WTC11 (cell line): ENCODE data around the gene MREG.

Experiments
- CREB1 ChIP-seq: sonication (generic); formaldehyde crosslinking; IDR thresholded peaks from 2 replicates; pipeline ENCODE4 v1.8.0; 2023; ENCODE audit warnings: mild to moderate bottlenecking, missing genetic modification reagents
- CTCF ChIP-seq: fragments of 200-600 bp; IDR thresholded peaks from 2 replicates; pipeline ENCODE4 v1.8.0; 2022; ENCODE audit warnings: antibody characterized with exemption
- ESRRA ChIP-seq: sonication (generic); formaldehyde crosslinking; IDR thresholded peaks from 2 replicates; pipeline ENCODE4 v1.8.1; 2022; ENCODE audit warnings: mild to moderate bottlenecking, missing genetic modification reagents, borderline replicate concordance
- ETV6 ChIP-seq: sonication (generic); formaldehyde crosslinking; IDR thresholded peaks from 2 replicates; pipeline ENCODE4 v1.8.1; 2022; ENCODE audit warnings: mild to moderate bottlenecking, missing genetic modification reagents
- NFYB ChIP-seq: sonication (generic); formaldehyde crosslinking; conservative IDR thresholded peaks from 2 replicates; pipeline ENCODE4 v1.8.0; 2022; ENCODE audit warnings: low read depth, missing genetic modification reagents
- PRRX2 ChIP-seq: fragments of 250-450 bp; sonication (Bioruptor Pico); IDR thresholded peaks from 2 replicates; pipeline ENCODE4 v1.8.0; 2021; ENCODE audit warnings: mild to moderate bottlenecking
- SMAD3 ChIP-seq: sonication (generic); formaldehyde crosslinking; IDR thresholded peaks from 2 replicates; pipeline ENCODE4 v1.8.0; 2022; ENCODE audit warnings: missing genetic modification reagents, mild to moderate bottlenecking, borderline replicate concordance
- SMAD4 ChIP-seq: sonication (generic); formaldehyde crosslinking; IDR thresholded peaks from 2 replicates; pipeline ENCODE4 v1.8.0; 2022; ENCODE audit warnings: mild to moderate bottlenecking, missing genetic modification reagents
- ZNF138 ChIP-seq: sonication (generic); formaldehyde crosslinking; conservative IDR thresholded peaks from 2 replicates; pipeline ENCODE4 v1.8.1; 2022; ENCODE audit warnings: mild to moderate bottlenecking, moderate library complexity, missing genetic modification reagents
- ZSCAN18 ChIP-seq: fragments of 250-450 bp; sonication (Bioruptor Pico); IDR thresholded peaks from 2 replicates; pipeline ENCODE4 v2.1.2; 2022; ENCODE audit warnings: mild to moderate bottlenecking, moderate library complexity
- TF ChIP-seq, protein P1 (sequence below): fragments of 250-450 bp; sonication (Bioruptor Pico); IDR thresholded peaks from 2 replicates; pipeline ENCODE4 v1.9.0; 2021; ENCODE audit warnings: mild to moderate bottlenecking

GRCh38 chr2:216049452-216049851, 36.1 kb upstream of the MREG start:
- no peak for TF ChIP-seq NFYB (CRISPR knock-in tag)
- TF ChIP-seq CREB1 (CRISPR knock-in tag), result no peak
- no peak for TF ChIP-seq CTCF
- no peak for TF ChIP-seq SMAD3 (CRISPR knock-in tag)
- TF ChIP-seq ETV6, result no peak
- TF ChIP-seq PRRX2 (CRISPR knock-in tag), result no peak
- TF ChIP-seq ZNF138, result no peak
- TF ChIP-seq, protein P1, sequence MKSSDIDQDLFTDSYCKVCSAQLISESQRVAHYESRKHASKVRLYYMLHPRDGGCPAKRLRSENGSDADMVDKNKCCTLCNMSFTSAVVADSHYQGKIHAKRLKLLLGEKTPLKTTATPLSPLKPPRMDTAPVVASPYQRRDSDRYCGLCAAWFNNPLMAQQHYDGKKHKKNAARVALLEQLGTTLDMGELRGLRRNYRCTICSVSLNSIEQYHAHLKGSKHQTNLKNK, result no peak
- no peak for TF ChIP-seq ESRRA (CRISPR knock-in tag)
- TF ChIP-seq ZSCAN18 (CRISPR knock-in tag), result no peak
- no peak for TF ChIP-seq SMAD4 (CRISPR knock-in tag)
